OCI-LY1 (cell line): Measurements from ENCODE around the gene FBN1.

Experiments used
- H2AFZ ChIP-seq: fragments of 200-600 bp; sonication (generic), shearing (Covaris generic); 2 replicates; pipeline ENCODE4 v1.6.0; 2014; ENCODE audit warnings: antibody characterized with exemption, mild to moderate bottlenecking, low read length
- H3F3A ChIP-seq: fragments of 200-600 bp; sonication (generic), shearing (Covaris generic); 2 replicates; pipeline ENCODE4 v1.6.0; 2014; ENCODE audit warnings: mild to moderate bottlenecking, antibody characterized with exemption, low read length, moderate library complexity; ENCODE audit not compliant: insufficient read depth
- H3K27ac ChIP-seq: fragments of 200-600 bp; sonication (generic); 2 replicates; pipeline ENCODE4 v1.5.1; 2014; ENCODE audit warnings: low read length, mixed run types, mild to moderate bottlenecking, low read depth; ENCODE audit not compliant: poor library complexity, severe bottlenecking
- H3K27me3 ChIP-seq: fragments of 200-600 bp; sonication (generic); 2 replicates; pipeline ENCODE4 v1.6.0; 2014; ENCODE audit warnings: antibody characterized with exemption, mild to moderate bottlenecking, low read length, moderate library complexity; ENCODE audit not compliant: insufficient read depth
- H3K36me3 ChIP-seq: fragments of 200-600 bp; sonication (generic); 2 replicates; pipeline ENCODE4 v1.6.1; 2014; ENCODE audit warnings: mild to moderate bottlenecking, antibody characterized with exemption, low read length, moderate library complexity, mixed read lengths; ENCODE audit not compliant: insufficient read depth
- H3K4me1 ChIP-seq: fragments of 200-600 bp; sonication (generic); 2 replicates; pipeline ENCODE4 v1.5.1; 2014; ENCODE audit warnings: mild to moderate bottlenecking, low read length, moderate library complexity; ENCODE audit not compliant: insufficient read depth, severe bottlenecking
- H3K4me2 ChIP-seq: fragments of 200-600 bp; sonication (generic), shearing (Covaris generic); 2 replicates; pipeline ENCODE4 v1.6.1; 2014; ENCODE audit warnings: low read length
- H3K4me3 ChIP-seq: fragments of 200-600 bp; sonication (generic); 2 replicates; pipeline ENCODE4 v1.5.1; 2014; ENCODE audit warnings: low read length, low read depth, mild to moderate bottlenecking, mixed read lengths; ENCODE audit not compliant: poor library complexity, severe bottlenecking
- H3K79me2 ChIP-seq: fragments of 200-600 bp; shearing (Covaris generic); 2 replicates; pipeline ENCODE4 v1.6.1; 2016; ENCODE audit warnings: mixed run types, low read length, mixed read lengths; ENCODE audit not compliant: insufficient read depth
- H3K9ac ChIP-seq: fragments of 200-600 bp; sonication (generic), shearing (Covaris generic); 2 replicates; pipeline ENCODE4 v1.6.1; 2014; ENCODE audit warnings: mild to moderate bottlenecking, low read length, mixed read lengths
- H3K9me2 ChIP-seq: fragments of 200-600 bp; sonication (generic), shearing (Covaris generic); 2 replicates; pipeline ENCODE4 v1.6.1; 2014; ENCODE audit warnings: low read depth, mild to moderate bottlenecking, low read length, mixed read lengths
- H3K9me3 ChIP-seq: fragments of 200-600 bp; shearing (Covaris generic); 2 replicates; pipeline ENCODE4 v1.6.1; 2014; ENCODE audit warnings: low read length, mixed read lengths
- H4K20me1 ChIP-seq: fragments of 200-600 bp; sonication (generic), shearing (Covaris generic); 2 replicates; pipeline ENCODE4 v1.6.0; 2016; ENCODE audit warnings: mild to moderate bottlenecking, low read length; ENCODE audit not compliant: insufficient read depth
- EZH2 ChIP-seq: fragments of 200-600 bp; sonication (generic), shearing (Covaris generic); IDR thresholded peaks from 2 replicates; pipeline ENCODE4 v1.8.0; 2017; ENCODE audit warnings: borderline replicate concordance, mixed run types, mild to moderate bottlenecking, antibody characterized with exemption, low read length, moderate library complexity, mixed read lengths
- TF ChIP-seq, protein P1 (sequence below): fragments of 200-600 bp; sonication (generic), shearing (Covaris generic); IDR thresholded peaks from 2 replicates; pipeline ENCODE4 v1.5.1; 2017; ENCODE audit warnings: mild to moderate bottlenecking, antibody characterized with exemption, low read length, moderate library complexity, mixed read lengths

FBN1 gene

DNA sequence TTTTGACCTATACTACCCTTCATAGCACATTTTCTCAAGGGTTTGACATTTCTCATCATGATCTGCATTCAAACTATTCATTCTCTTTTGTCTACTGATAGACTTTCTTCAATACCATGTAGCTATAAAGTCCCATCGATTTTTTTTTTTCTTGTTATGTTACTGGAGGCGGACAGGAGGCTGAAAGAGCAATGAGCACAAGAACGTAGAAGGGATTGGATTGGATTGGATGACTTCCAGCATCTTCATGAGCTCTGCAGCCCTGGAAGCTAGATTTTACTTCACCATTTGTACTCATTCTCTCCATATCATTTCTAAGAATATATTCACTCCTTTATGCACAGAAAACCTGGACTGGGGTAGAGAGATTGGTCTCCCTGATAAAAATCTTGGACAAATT lies 271.0 kb downstream of the FBN1 start:
- Histone ChIP-seq H3K27ac (no peak overlapping the region), H3K9me2 (no peaks in the 10 kb centered on the region), H2AFZ (no peak overlapping the region), H3K79me2 (no peaks in the 10 kb centered on the region), H3K4me3 (no peak overlapping the region), H3K9me3 (no peaks in the 10 kb centered on the region), H4K20me1 (no peaks in the 10 kb centered on the region), H3F3A (no peaks in the 10 kb centered on the region), H3K36me3 (no peaks in the 10 kb centered on the region), H3K27me3 (no peaks in the 10 kb centered on the region), H3K9ac (no peak overlapping the region), H3K4me2 (no peak overlapping the region), H3K4me1 (no peaks in the 10 kb centered on the region)
- TF ChIP-seq, protein P1, sequence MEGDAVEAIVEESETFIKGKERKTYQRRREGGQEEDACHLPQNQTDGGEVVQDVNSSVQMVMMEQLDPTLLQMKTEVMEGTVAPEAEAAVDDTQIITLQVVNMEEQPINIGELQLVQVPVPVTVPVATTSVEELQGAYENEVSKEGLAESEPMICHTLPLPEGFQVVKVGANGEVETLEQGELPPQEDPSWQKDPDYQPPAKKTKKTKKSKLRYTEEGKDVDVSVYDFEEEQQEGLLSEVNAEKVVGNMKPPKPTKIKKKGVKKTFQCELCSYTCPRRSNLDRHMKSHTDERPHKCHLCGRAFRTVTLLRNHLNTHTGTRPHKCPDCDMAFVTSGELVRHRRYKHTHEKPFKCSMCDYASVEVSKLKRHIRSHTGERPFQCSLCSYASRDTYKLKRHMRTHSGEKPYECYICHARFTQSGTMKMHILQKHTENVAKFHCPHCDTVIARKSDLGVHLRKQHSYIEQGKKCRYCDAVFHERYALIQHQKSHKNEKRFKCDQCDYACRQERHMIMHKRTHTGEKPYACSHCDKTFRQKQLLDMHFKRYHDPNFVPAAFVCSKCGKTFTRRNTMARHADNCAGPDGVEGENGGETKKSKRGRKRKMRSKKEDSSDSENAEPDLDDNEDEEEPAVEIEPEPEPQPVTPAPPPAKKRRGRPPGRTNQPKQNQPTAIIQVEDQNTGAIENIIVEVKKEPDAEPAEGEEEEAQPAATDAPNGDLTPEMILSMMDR: no peak
- TF ChIP-seq EZH2: no peak

DNA sequence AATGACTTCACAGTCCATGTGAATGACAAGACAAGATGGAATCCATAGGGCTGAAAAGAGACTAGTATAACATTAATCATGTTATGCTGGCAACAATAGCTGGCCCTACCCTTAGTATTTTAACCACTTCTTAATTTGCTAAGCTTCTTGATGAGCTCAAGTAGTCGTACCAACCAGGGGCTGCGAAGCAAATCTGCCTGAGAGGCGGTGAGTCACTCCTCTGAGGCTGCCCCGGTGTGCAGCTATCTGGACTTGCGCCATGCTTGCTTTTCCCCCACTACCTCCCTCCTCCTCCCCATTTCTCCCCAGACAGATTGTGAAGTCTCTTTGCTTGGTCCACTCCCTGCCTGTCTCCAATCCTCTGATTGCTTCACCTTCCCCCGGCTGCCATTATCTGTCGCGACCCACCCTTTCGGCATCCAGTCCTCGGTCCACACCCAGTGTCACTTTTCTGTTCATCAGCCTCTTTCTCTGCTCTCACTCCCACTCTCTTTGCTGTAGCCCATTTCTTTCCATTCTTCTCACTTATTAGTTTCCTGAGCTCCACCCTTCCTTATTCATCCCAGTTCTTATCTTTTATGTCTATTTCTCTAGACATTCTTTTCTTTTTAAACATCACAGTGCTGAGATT lies 271.6 kb downstream of the FBN1 start:
- TF ChIP-seq, protein P1: no peak
- no peak for TF ChIP-seq EZH2
- Histone ChIP-seq H2AFZ (no peak overlapping the region), H3K79me2 (no peaks in the 10 kb centered on the region), H3K4me2 (no peak overlapping the region), H3K27ac (no peak overlapping the region), H3K9me3 (no peaks in the 10 kb centered on the region), H4K20me1 (no peaks in the 10 kb centered on the region), H3K36me3 (no peaks in the 10 kb centered on the region), H3K9ac (no peak overlapping the region), H3F3A (no peaks in the 10 kb centered on the region), H3K4me1 (no peaks in the 10 kb centered on the region), H3K9me2 (no peaks in the 10 kb centered on the region), H3K4me3 (no peak overlapping the region), H3K27me3 (no peaks in the 10 kb centered on the region)

DNA sequence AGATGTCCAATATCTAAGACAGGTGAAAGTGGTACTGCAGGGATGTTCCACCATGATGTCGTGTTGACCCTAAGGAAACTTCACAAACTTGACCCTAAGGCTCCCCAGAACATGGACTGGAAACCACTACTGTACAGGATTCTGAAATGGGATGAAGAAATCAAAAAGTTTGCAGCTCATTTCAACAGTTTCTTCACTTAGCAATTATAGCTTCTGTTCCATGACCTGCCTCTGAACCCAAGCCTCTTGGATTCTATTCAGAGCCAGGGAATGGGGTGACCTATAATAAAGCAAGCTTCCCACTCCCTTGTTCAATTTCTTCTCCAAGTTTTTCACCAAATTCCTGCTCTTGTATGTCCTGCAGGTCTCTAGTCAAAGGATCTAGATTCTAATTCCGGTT lies 273.5 kb downstream of the FBN1 start:
- TF ChIP-seq, protein P1: no peak
- no peak for TF ChIP-seq EZH2
- Histone ChIP-seq H2AFZ (no peak overlapping the region), H3K27me3 (no peaks in the 10 kb centered on the region), H3K4me2 (no peak overlapping the region), H3K36me3 (no peaks in the 10 kb centered on the region), H3K4me3 (no peak overlapping the region), H3K79me2 (no peaks in the 10 kb centered on the region), H3F3A (no peaks in the 10 kb centered on the region), H3K27ac (no peak overlapping the region), H4K20me1 (no peaks in the 10 kb centered on the region), H3K4me1 (no peaks in the 10 kb centered on the region), H3K9ac (no peak overlapping the region), H3K9me3 (no peaks in the 10 kb centered on the region), H3K9me2 (no peaks in the 10 kb centered on the region)
